HepG2 (cell line): ENCODE data around the gene COPS9. TPM values are rescaled to one million over a fixed set of nuclear protein-coding genes. Genes with fewer than 3 reads are reported as not detected.

Experiments
- FOXA3 ChIP-seq: IDR thresholded peaks from 2 replicates; pipeline ENCODE4 v1.6.1; 2016; ENCODE audit warnings: missing genetic modification reagents, missing compliant biosample characterization
- IKZF1 ChIP-seq: fragments of 450-650 bp; IDR thresholded peaks from 2 replicates; pipeline ENCODE4 v1.7.1; 2016
- KLF15 ChIP-seq: sonication (generic); formaldehyde crosslinking; IDR thresholded peaks from 2 replicates; pipeline ENCODE4 v1.8.1; 2023; ENCODE audit warnings: borderline replicate concordance, mild to moderate bottlenecking, inconsistent platforms, missing genetic modification reagents, mixed read lengths
- MEIS2 ChIP-seq: sonication (generic); formaldehyde crosslinking; IDR thresholded peaks from 2 replicates; pipeline ENCODE4 v1.9.0; 2021; ENCODE audit warnings: mild to moderate bottlenecking, missing genetic modification reagents
- REL ChIP-seq: sonication (generic); formaldehyde crosslinking; conservative IDR thresholded peaks from 2 replicates; pipeline ENCODE4 v1.8.0; 2022; ENCODE audit warnings: mild to moderate bottlenecking, missing genetic modification reagents, moderate library complexity
- SETDB1 ChIP-seq: sonication (generic); formaldehyde crosslinking; IDR thresholded peaks from 2 replicates; pipeline ENCODE4 v1.5.1; 2020; ENCODE audit warnings: missing genetic modification reagents, mild to moderate bottlenecking, borderline replicate concordance
- SUZ12 ChIP-seq: fragments of 150-350 bp; IDR thresholded peaks from 2 replicates; pipeline ENCODE4 v1.6.1; 2014; ENCODE audit warnings: low read depth, low read length
- ZBTB20 ChIP-seq: sonication (generic); formaldehyde crosslinking; IDR thresholded peaks from 2 replicates; pipeline ENCODE4 v1.8.1; 2023; ENCODE audit warnings: missing genetic modification reagents, low read depth, mild to moderate bottlenecking, borderline replicate concordance
- ZMYM4 ChIP-seq: sonication (generic); formaldehyde crosslinking; IDR thresholded peaks from 2 replicates; pipeline ENCODE4 v1.8.1; 2023; ENCODE audit warnings: mild to moderate bottlenecking, missing genetic modification reagents
- ZNF138 ChIP-seq: sonication (generic); formaldehyde crosslinking; IDR thresholded peaks from 2 replicates; pipeline ENCODE4 v1.5.0; 2020; ENCODE audit warnings: mild to moderate bottlenecking, low read depth, missing genetic modification reagents
- ZNF33B ChIP-seq: sonication (generic); formaldehyde crosslinking; IDR thresholded peaks from 2 replicates; pipeline ENCODE4 v1.5.1; 2020; ENCODE audit warnings: mild to moderate bottlenecking, missing genetic modification reagents
- ZNF350 ChIP-seq: sonication (generic); formaldehyde crosslinking; IDR thresholded peaks from 2 replicates; pipeline ENCODE4 v1.4.0; 2020; ENCODE audit warnings: mild to moderate bottlenecking, low read depth, missing genetic modification reagents, borderline replicate concordance
- ZSCAN30 ChIP-seq: sonication (generic); formaldehyde crosslinking; IDR thresholded peaks from 2 replicates; pipeline ENCODE4 v1.5.0; 2020; ENCODE audit warnings: mild to moderate bottlenecking, missing genetic modification reagents
- polyA plus RNA-seq, 8 experiments: library from polyadenylated mRNA; depleted of rRNA in 3 of 8; stranded (reverse) in 7 of 8; unstranded in 1 of 8; fragments of >200 nt; fragmentation: Illumina TruSeq in 4 of 8; extraction: Trizol in 4 of 8; gene quantifications; 2 replicates each; pipeline versions ENCODE4 v1.2.1 to v1.2.3, GENCODE V29; 2011 to 2016; ENCODE audit warnings: low read depth in 4 of 8, missing spikeins in 1 of 8, mixed read lengths in 1 of 8; ENCODE audit not compliant: insufficient read depth in 1 of 8
- total RNA-seq, 5 experiments: library from RNA; depleted of rRNA; stranded (reverse); fragments of >200 nt; fragmentation: Illumina TruSeq; extraction: Trizol; gene quantifications; 2 replicates each; pipeline ENCODE4 v1.2.3, GENCODE V29; 2016; ENCODE audit warnings: low read depth in 1 of 5
- TF ChIP-seq, protein P1 (sequence below): sonication (generic); formaldehyde crosslinking; IDR thresholded peaks from 2 replicates; pipeline ENCODE4 v1.4.0; 2020; ENCODE audit warnings: missing genetic modification reagents
- TF ChIP-seq, protein P2 (sequence below): sonication (generic); formaldehyde crosslinking; IDR thresholded peaks from 2 replicates; pipeline ENCODE4 v1.9.0; 2022; ENCODE audit warnings: missing genetic modification reagents, mild to moderate bottlenecking, borderline replicate concordance
- TF ChIP-seq, protein P3 (sequence below): sonication (generic); formaldehyde crosslinking; IDR thresholded peaks from 2 replicates; pipeline ENCODE4 v1.5.1; 2020; ENCODE audit warnings: mild to moderate bottlenecking, missing genetic modification reagents, borderline replicate concordance
- TF ChIP-seq, protein P4 (sequence below): sonication (generic); formaldehyde crosslinking; IDR thresholded peaks from 2 replicates; pipeline ENCODE4 v1.5.0; 2020; ENCODE audit warnings: mild to moderate bottlenecking, missing genetic modification reagents, moderate library complexity
- TF ChIP-seq, protein P5 (sequence below): sonication (generic); formaldehyde crosslinking; IDR thresholded peaks from 2 replicates; pipeline ENCODE4 v1.4.0; 2020; ENCODE audit warnings: missing genetic modification reagents, borderline replicate concordance

Gene COPS9
- total and polyA plus RNA-seq, 2 of the 13 experiments (the other 11 are each of a cell fraction or from before 2014, with no cell fraction given): 180 to 247 TPM

DNA sequence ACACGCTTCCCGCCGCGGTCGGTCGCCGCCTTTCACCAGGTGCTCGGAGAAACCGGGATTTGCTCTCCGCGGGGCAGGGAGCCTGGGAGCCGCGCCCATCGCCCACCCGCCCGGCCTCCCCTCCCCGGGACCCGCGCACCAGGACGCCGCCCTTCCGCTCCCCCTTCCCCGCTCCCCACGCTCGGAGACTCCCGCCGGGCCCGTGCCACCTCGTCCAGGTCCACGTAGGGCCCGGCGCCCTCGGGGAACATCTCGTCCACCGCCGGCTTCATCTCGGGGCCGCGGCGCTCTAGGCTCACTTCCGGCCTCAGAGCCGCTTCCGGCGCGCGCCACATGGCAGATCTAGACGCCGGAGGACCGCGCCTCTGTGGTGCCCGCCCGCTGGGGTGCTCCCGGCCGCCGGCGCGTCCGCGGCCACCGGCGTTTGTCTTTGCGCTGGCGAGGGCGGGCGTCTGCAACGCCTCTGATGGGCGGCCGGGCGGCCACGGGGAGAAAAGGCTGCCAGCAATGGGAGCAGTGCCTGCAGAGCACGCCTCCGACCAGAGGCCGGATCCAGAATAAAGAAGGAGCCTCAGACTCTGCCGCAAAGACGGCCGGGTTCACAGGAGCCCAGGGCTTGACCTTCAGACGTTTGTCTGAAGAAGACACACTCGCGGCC, at the start of gene COPS9 (continued):
- TF ChIP-seq, protein P1, sequence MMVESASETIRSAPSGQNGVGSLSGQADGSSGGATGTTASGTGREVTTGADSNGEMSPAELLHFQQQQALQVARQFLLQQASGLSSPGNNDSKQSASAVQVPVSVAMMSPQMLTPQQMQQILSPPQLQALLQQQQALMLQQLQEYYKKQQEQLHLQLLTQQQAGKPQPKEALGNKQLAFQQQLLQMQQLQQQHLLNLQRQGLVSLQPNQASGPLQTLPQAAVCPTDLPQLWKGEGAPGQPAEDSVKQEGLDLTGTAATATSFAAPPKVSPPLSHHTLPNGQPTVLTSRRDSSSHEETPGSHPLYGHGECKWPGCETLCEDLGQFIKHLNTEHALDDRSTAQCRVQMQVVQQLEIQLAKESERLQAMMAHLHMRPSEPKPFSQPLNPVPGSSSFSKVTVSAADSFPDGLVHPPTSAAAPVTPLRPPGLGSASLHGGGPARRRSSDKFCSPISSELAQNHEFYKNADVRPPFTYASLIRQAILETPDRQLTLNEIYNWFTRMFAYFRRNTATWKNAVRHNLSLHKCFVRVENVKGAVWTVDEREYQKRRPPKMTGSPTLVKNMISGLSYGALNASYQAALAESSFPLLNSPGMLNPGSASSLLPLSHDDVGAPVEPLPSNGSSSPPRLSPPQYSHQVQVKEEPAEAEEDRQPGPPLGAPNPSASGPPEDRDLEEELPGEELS (CRISPR knock-in tag): peak; percentile 12; the same call in 1 of the 2 replicates
- TF ChIP-seq ZNF33B (CRISPR knock-in tag) (0 out of 2 replicates have a peak, but pooled peaks have one; percentile 51), ZMYM4 (CRISPR knock-in tag) (peak; percentile 74), ZBTB20 (CRISPR knock-in tag) (peak; percentile 48; the same call in 1 of the 2 replicates), ZSCAN30 (CRISPR knock-in tag) (no peak), ZNF350 (peak; percentile 73; the same call in 1 of the 2 replicates), SUZ12 (no peak), MEIS2 (CRISPR knock-in tag) (peak; percentile 50; the same call in 1 of the 2 replicates), SETDB1 (CRISPR knock-in tag) (no peak), IKZF1 (no peak), KLF15 (CRISPR knock-in tag) (peak; percentile 39; the same call in 1 of the 2 replicates), REL (CRISPR knock-in tag) (0 out of 2 replicates have a peak, but pooled peaks have one; percentile 55), ZNF138 (CRISPR knock-in tag) (no peak; the same call in 1 of the 2 replicates), FOXA3 (CRISPR knock-in tag) (no peak)
- TF ChIP-seq, protein P2, sequence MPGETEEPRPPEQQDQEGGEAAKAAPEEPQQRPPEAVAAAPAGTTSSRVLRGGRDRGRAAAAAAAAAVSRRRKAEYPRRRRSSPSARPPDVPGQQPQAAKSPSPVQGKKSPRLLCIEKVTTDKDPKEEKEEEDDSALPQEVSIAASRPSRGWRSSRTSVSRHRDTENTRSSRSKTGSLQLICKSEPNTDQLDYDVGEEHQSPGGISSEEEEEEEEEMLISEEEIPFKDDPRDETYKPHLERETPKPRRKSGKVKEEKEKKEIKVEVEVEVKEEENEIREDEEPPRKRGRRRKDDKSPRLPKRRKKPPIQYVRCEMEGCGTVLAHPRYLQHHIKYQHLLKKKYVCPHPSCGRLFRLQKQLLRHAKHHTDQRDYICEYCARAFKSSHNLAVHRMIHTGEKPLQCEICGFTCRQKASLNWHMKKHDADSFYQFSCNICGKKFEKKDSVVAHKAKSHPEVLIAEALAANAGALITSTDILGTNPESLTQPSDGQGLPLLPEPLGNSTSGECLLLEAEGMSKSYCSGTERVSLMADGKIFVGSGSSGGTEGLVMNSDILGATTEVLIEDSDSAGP (CRISPR knock-in tag): peak; percentile 79
- TF ChIP-seq, protein P3, sequence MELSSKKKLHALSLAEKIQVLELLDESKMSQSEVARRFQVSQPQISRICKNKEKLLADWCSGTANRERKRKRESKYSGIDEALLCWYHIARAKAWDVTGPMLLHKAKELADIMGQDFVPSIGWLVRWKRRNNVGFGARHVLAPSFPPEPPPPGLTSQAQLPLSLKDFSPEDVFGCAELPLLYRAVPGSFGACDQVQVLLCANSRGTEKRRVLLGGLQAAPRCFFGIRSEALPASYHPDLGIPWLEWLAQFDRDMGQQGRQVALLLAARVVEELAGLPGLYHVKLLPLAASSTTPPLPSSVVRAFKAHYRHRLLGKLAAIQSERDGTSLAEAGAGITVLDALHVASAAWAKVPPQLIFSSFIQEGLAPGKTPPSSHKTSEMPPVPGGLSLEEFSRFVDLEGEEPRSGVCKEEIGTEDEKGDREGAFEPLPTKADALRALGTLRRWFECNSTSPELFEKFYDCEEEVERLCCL (CRISPR knock-in tag): no peak
- TF ChIP-seq, protein P4, sequence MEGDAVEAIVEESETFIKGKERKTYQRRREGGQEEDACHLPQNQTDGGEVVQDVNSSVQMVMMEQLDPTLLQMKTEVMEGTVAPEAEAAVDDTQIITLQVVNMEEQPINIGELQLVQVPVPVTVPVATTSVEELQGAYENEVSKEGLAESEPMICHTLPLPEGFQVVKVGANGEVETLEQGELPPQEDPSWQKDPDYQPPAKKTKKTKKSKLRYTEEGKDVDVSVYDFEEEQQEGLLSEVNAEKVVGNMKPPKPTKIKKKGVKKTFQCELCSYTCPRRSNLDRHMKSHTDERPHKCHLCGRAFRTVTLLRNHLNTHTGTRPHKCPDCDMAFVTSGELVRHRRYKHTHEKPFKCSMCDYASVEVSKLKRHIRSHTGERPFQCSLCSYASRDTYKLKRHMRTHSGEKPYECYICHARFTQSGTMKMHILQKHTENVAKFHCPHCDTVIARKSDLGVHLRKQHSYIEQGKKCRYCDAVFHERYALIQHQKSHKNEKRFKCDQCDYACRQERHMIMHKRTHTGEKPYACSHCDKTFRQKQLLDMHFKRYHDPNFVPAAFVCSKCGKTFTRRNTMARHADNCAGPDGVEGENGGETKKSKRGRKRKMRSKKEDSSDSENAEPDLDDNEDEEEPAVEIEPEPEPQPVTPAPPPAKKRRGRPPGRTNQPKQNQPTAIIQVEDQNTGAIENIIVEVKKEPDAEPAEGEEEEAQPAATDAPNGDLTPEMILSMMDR (CRISPR knock-in tag): peak; percentile 37
- TF ChIP-seq, protein P5, sequence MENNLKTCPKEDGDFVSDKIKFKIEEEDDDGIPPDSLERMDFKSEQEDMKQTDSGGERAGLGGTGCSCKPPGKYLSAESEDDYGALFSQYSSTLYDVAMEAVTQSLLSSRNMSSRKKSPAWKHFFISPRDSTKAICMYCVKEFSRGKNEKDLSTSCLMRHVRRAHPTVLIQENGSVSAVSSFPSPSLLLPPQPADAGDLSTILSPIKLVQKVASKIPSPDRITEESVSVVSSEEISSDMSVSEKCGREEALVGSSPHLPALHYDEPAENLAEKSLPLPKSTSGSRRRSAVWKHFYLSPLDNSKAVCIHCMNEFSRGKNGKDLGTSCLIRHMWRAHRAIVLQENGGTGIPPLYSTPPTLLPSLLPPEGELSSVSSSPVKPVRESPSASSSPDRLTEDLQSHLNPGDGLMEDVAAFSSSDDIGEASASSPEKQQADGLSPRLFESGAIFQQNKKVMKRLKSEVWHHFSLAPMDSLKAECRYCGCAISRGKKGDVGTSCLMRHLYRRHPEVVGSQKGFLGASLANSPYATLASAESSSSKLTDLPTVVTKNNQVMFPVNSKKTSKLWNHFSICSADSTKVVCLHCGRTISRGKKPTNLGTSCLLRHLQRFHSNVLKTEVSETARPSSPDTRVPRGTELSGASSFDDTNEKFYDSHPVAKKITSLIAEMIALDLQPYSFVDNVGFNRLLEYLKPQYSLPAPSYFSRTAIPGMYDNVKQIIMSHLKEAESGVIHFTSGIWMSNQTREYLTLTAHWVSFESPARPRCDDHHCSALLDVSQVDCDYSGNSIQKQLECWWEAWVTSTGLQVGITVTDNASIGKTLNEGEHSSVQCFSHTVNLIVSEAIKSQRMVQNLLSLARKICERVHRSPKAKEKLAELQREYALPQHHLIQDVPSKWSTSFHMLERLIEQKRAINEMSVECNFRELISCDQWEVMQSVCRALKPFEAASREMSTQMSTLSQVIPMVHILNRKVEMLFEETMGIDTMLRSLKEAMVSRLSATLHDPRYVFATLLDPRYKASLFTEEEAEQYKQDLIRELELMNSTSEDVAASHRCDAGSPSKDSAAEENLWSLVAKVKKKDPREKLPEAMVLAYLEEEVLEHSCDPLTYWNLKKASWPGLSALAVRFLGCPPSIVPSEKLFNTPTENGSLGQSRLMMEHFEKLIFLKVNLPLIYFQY (CRISPR knock-in tag): no peak
